ENCODE measurements around the gene PPP1R9B.

PPP1R9B gene

DNA sequence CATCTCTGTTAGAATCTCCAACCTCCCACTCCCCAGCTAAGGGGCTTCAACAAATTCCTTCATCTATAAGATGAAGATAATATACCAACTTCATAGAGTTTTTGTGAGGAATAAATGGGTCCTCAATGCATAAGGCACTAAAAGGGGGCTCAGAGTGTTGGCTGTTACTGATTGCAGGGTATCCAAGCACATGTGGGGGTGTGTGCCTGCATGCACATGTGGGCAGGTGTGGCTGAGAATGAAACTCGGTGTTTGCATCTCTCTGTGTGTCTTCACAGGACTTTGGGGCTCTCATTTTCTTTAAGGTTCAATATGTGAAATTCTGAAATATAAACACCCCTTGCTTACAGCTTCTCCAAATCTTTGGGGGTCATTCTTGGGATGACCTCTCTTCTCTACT is 4.1 kb upstream of the PPP1R9B start:
- DNase-seq (ENCODE audit: extremely low spot score) = no peak
- POLR2A ChIA-PET = no interaction called here
- CTCF ChIA-PET = interaction anchor here (0.7 to 6.7 kb wide), 7 partner anchors 9 to 142 kb away, joined by 3 to 60 read pairs (median 4); no protein-coding TSS in a partner anchor
- TF ChIP-seq, protein P1, sequence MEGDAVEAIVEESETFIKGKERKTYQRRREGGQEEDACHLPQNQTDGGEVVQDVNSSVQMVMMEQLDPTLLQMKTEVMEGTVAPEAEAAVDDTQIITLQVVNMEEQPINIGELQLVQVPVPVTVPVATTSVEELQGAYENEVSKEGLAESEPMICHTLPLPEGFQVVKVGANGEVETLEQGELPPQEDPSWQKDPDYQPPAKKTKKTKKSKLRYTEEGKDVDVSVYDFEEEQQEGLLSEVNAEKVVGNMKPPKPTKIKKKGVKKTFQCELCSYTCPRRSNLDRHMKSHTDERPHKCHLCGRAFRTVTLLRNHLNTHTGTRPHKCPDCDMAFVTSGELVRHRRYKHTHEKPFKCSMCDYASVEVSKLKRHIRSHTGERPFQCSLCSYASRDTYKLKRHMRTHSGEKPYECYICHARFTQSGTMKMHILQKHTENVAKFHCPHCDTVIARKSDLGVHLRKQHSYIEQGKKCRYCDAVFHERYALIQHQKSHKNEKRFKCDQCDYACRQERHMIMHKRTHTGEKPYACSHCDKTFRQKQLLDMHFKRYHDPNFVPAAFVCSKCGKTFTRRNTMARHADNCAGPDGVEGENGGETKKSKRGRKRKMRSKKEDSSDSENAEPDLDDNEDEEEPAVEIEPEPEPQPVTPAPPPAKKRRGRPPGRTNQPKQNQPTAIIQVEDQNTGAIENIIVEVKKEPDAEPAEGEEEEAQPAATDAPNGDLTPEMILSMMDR (IDR thresholded peaks at IDR 0.05; ENCODE audit: control extremely low read depth, extremely low read depth, low read depth, missing control alignments) = no peak

DNA sequence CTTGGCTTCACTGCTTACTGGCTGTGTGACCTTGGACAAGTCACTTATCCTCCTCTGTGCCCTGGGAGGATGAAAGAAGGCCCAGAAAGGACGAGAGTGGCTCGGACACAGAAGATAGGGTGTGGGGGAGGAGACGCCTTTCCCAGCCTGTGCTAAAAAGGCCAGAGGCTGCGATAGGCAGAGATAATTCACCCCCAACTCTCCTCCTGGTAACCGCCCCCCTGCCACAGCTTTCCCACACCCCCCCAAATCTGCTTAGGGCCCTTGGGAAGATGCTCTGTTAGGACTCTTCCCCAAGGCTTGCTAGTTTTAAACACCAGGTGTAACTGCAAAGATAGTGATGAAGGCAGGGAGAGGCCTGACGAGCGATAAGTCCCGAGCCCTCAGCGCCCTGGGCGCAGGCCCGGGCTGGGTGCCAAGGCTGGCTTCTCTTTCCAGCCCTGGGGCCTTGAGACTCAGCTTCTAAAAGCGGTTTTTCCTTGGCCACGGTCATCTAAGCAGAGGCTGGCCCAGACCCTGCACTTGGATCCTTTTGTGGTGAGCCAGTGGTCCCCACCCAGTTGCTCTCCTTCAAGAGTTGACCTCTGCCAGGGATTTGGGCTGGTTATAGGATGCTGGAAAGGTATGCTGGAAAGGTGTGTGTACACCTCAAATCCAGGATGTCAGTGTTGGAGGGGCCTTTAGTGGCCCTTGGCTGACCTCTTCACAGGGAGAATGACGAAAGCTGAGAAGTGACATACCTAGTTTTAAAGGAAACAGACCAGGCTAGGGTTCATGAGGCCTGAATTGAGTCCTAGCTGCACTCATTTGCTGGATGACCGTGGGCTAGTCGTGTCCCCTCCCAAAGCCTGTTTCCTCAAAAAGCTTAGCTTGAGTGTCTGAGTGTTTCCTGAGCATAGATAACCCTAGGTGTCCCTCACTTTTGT is 3.4 kb upstream of the PPP1R9B start:
- no peak for DNase-seq (ENCODE audit: extremely low spot score)
- ChIA-PET POLR2A (no interaction called here), CTCF (interaction anchor here (0.7 to 6.7 kb wide), 9 partner anchors 9 to 143 kb away, joined by 3 to 60 read pairs (median 4); no protein-coding TSS in a partner anchor)
- TF ChIP-seq, protein P1 (IDR thresholded peaks at IDR 0.05; ENCODE audit: control extremely low read depth, extremely low read depth, low read depth, missing control alignments) = no peak

DNA sequence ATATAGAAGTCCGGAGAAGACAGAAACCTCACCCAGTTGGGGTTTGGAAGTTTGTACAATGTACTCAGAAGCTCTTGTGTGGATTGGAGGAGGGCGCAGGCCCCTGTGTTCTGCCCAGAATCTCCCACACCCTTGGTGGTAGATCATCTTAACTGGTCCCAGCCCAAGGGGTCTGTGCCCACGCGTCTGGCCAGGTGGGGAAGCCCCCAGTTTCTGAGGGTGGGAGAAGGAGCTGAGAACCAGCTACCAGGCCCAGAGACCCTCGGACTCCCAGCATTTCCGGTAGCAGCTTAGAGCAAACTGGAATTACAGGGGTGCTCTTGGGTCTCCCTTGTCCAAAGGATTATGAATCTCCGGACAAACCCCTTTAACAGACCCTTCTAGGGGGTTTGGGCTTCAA is 2.3 kb upstream of the PPP1R9B start:
- CTCF ChIA-PET = interaction anchor here (0.8 to 10.7 kb wide), 12 partner anchors 9 to 245 kb away, joined by 3 to 96 read pairs (median 5); partner anchors contain the start of genes LRRC59 and TMEM92
- no peak for DNase-seq (ENCODE audit: extremely low spot score)
- TF ChIP-seq, protein P1 (IDR thresholded peaks at IDR 0.05; ENCODE audit: control extremely low read depth, extremely low read depth, low read depth, missing control alignments) = no peak
- POLR2A ChIA-PET = no interaction called here

DNA sequence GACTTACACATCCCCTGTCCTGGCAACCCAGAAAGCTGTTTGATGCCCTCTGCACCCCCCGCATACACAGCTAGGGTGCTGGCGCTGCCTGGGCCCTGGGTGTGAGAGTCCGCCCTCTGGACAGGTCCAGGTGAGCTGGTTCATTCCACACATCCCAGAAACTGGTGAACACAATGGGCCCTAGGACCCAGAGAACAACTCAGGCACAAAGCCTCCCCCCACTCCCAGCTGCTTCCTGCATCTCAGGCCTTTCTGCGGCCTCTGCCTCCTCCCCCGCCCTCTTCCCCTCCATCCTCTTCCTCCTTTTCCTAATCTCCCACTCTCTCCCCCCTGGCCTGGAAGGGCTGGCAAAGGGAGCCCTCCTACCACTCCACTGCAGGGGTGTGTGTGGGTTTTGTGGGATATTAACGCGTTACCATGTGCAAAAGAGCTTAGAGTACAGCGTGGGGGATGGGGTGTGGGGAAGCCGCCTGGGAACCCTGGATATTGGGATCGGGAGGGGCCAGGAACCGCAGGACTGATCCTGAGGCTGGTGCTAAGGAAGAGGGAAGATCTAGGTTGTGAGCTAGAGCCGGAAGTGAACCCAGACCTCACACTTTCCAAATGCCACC is 1.6 kb upstream of the PPP1R9B start:
- ChIA-PET CTCF (interaction anchor here (0.8 to 10.7 kb wide), 16 partner anchors 9 to 245 kb away, joined by 3 to 96 read pairs (median 4); partner anchors contain the start of genes LRRC59 and TMEM92), POLR2A (interaction anchor here (1.0 to 1.7 kb wide), 2 partner anchors 9 kb away, joined by 3 to 4 read pairs; no protein-coding TSS in a partner anchor)
- TF ChIP-seq, protein P1 (IDR thresholded peaks at IDR 0.05; ENCODE audit: control extremely low read depth, extremely low read depth, low read depth, missing control alignments) = no peak
- DNase-seq (ENCODE audit: extremely low spot score) = peak; percentile 70

DNA sequence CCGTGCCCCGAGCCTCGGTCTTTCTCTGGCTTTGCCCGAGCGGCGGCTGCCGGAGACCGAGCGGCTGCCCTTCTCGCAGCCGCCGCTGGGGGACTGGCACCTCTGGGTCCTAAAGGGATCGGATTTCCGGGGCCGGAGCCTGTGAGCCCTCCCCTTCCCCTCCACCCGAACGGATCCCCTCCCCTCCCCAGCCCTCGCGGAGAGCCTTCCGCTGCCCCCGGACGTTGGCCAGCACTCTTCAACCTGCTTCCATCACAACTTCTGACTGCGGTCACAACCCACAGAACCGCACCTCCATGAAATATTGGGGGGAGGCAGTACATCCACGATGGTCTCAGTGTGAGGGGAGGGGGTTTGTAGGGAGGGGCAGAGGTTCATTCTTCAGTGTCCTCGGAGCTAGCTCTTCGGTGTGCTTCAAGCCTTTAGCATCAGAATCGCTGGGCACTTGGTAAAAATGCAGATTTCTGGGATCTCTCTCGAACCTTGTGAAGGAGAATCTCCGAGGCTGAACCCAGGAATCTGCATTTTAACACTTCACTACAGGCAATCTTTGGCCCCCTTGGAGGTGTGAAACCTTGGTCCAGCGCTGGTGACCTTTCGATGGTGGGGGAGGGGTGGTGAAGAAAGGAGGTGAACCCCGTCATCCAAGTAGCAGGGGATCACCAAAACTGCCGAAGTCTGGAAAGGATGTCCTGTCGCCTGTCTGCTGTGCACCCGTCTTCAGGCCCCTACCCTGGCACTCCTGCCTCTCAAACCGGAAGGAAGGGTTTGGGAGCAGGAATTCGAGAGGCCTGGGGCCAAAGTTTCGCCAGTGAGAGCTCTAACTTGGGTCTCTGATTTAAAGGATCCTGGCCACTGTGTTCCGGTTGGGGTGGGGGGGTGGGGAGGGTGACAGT is 812 bp upstream of the PPP1R9B start:
- CTCF ChIA-PET = interaction anchor here (0.9 to 10.7 kb wide), 11 partner anchors 10 to 49 kb away, joined by 3 to 96 read pairs (median 5); no protein-coding TSS in a partner anchor
- peak; percentile 94 for DNase-seq (ENCODE audit: extremely low spot score)
- TF ChIP-seq, protein P1 (IDR thresholded peaks at IDR 0.05; ENCODE audit: control extremely low read depth, extremely low read depth, low read depth, missing control alignments) = peak; percentile 40
- POLR2A ChIA-PET = interaction anchor here (1.0 to 1.7 kb wide), 2 partner anchors 8 to 10 kb away, joined by 3 to 4 read pairs; no protein-coding TSS in a partner anchor

Measured in GM10248 (cell line).